GM19193 (cell line): ENCODE results near the gene SMC1A.

Experiments used
- POLR2A ChIP-seq: IDR thresholded peaks from 4 replicates; pipeline ENCODE4 v1.6.1; 2011; ENCODE audit not compliant: insufficient read depth, insufficient read length; ENCODE audit errors: extremely low read depth

Gene SMC1A

GRCh38 chrX:53422086-53422860 lies at the start of gene SMC1A:
Gene SMC1A, minus strand, starts transcription at chrX:53422654. Its CDS starts 54 bp downstream, at chrX:53422600.
- peak; percentile 81 for TF ChIP-seq POLR2A

GRCh38 chrX:53471346-53471745 lies 48.9 kb upstream of the SMC1A start:
- TF ChIP-seq POLR2A, result no peak

- no peak for TF ChIP-seq POLR2A
Measured at GRCh38 chrX:53458082-53458481, 35.6 kb upstream of the SMC1A start.

GRCh38 chrX:53456254-53456653 lies 33.8 kb upstream of the SMC1A start:
- TF ChIP-seq POLR2A, result no peak

- no peak for TF ChIP-seq POLR2A
Measured at GRCh38 chrX:53452812-53453211, 30.4 kb upstream of the SMC1A start.

- TF ChIP-seq POLR2A, result no peak
Measured at GRCh38 chrX:53449632-53450031, 27.2 kb upstream of the SMC1A start.

GRCh38 chrX:53447441-53447840 lies 25.0 kb upstream of the SMC1A start:
- no peak for TF ChIP-seq POLR2A

GRCh38 chrX:53445977-53446376 lies 23.5 kb upstream of the SMC1A start:
- TF ChIP-seq POLR2A, result no peak

GRCh38 chrX:53442322-53442631 lies 19.8 kb upstream of the SMC1A start:
- no peak for TF ChIP-seq POLR2A

- peak; percentile 34 for TF ChIP-seq POLR2A
Measured at GRCh38 chrX:53441531-53442321, 19.3 kb upstream of the SMC1A start.

GRCh38 chrX:53440621-53441517 lies 18.4 kb upstream of the SMC1A start:
- no peak for TF ChIP-seq POLR2A

GRCh38 chrX:53440101-53440500 lies 17.6 kb upstream of the SMC1A start:
- TF ChIP-seq POLR2A, result no peak

- no peak for TF ChIP-seq POLR2A
Measured at GRCh38 chrX:53438832-53439230, 16.4 kb upstream of the SMC1A start.

GRCh38 chrX:53438174-53438831 lies 15.8 kb upstream of the SMC1A start:
- no peak for TF ChIP-seq POLR2A

GRCh38 chrX:53437206-53437605 lies 14.8 kb upstream of the SMC1A start:
- TF ChIP-seq POLR2A, result no peak
